Esophagus muscularis mucosa (tissue), 3 donors: ENCODE data around the gene RGS19.

Experiments used
- EP300 ChIP-seq: sonication (generic); formaldehyde crosslinking; IDR thresholded peaks from one replicate; pipeline ENCODE4 v1.6.1; 2017; ENCODE audit warnings: antibody characterized with exemption
- TF ChIP-seq, protein P1 (sequence below), 3 experiments: fragments of 200-600 bp in 2 of 3; fragments of 450-650 bp in 1 of 3; sonication (generic) in 2 of 3; IDR thresholded peaks; one replicate each; pipeline ENCODE4 v1.5.1; 2017 to 2019; ENCODE audit warnings: antibody characterized with exemption in 3 of 3, mild to moderate bottlenecking in 2 of 3, moderate library complexity in 1 of 3

DNA sequence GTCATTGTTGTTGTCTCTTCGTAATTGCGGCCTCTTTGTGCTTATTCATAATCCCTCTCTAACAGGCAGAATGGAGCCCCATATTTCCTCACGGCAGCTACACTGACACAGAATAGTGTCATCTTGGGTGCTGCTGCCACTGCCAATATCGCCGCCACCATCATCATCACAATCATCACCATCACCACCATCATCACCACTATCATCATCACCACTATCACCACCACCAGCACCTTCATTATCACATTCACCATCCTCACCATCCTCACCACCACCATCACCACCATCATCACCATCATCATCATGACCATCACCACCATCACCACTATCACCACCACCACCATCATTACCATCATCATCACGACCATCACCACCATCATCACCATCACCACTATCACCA lies 17.2 kb upstream of the RGS19 start:
- TF ChIP-seq, protein P1, sequence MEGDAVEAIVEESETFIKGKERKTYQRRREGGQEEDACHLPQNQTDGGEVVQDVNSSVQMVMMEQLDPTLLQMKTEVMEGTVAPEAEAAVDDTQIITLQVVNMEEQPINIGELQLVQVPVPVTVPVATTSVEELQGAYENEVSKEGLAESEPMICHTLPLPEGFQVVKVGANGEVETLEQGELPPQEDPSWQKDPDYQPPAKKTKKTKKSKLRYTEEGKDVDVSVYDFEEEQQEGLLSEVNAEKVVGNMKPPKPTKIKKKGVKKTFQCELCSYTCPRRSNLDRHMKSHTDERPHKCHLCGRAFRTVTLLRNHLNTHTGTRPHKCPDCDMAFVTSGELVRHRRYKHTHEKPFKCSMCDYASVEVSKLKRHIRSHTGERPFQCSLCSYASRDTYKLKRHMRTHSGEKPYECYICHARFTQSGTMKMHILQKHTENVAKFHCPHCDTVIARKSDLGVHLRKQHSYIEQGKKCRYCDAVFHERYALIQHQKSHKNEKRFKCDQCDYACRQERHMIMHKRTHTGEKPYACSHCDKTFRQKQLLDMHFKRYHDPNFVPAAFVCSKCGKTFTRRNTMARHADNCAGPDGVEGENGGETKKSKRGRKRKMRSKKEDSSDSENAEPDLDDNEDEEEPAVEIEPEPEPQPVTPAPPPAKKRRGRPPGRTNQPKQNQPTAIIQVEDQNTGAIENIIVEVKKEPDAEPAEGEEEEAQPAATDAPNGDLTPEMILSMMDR (IDR thresholded peaks at IDR 0.05) = no peak
- TF ChIP-seq EP300 = no peak
